Omental fat pad (tissue), 4 donors: ENCODE measurements around the gene CSK. TPM values are rescaled to one million over a fixed set of nuclear protein-coding genes. Genes with fewer than 3 reads are reported as not detected.

Experiments used
- ATAC-seq: fragments of 150-250 bp; one replicate; pipeline ENCODE4 v1.9.1; 2016; ENCODE audit warnings: mild to moderate bottlenecking, moderate library complexity; ENCODE audit not compliant: low FRiP score
- DNase-seq: peaks from one replicate; pipeline ENCODE4 v3.0.0-alpha.2; 2019; ENCODE audit warnings: low spot score
- total RNA-seq, 4 donors: library from RNA; depleted of rRNA; stranded (reverse); fragments of >200 nt; gene quantifications; one replicate each; pipeline ENCODE4 v1.1.0, GENCODE V29; 2016
- TF ChIP-seq, protein P1 (sequence below), 3 donors: fragments of 450-650 bp; IDR thresholded peaks; one replicate each; pipeline ENCODE4 v1.5.1; 2016 to 2017; ENCODE audit warnings: antibody characterized with exemption in 3 of 3, mild to moderate bottlenecking in 3 of 3, moderate library complexity in 2 of 3

CSK gene
- total RNA-seq, 4 donors from 2014 or later, result 11.6 to 43.2 (median 28.2) TPM

- DNase-seq (no peak), ATAC-seq (no peak)
- TF ChIP-seq, protein P1, sequence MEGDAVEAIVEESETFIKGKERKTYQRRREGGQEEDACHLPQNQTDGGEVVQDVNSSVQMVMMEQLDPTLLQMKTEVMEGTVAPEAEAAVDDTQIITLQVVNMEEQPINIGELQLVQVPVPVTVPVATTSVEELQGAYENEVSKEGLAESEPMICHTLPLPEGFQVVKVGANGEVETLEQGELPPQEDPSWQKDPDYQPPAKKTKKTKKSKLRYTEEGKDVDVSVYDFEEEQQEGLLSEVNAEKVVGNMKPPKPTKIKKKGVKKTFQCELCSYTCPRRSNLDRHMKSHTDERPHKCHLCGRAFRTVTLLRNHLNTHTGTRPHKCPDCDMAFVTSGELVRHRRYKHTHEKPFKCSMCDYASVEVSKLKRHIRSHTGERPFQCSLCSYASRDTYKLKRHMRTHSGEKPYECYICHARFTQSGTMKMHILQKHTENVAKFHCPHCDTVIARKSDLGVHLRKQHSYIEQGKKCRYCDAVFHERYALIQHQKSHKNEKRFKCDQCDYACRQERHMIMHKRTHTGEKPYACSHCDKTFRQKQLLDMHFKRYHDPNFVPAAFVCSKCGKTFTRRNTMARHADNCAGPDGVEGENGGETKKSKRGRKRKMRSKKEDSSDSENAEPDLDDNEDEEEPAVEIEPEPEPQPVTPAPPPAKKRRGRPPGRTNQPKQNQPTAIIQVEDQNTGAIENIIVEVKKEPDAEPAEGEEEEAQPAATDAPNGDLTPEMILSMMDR (IDR thresholded peaks at IDR 0.05), result no peak
Observed at GRCh38 chr15:74812533-74812932, 30.7 kb downstream of the CSK start, which contains the start of gene LMAN1L. LMAN1L (plus strand) TSS chr15:74812835; CDS start chr15:74812855, 20 bp downstream.

DNA sequence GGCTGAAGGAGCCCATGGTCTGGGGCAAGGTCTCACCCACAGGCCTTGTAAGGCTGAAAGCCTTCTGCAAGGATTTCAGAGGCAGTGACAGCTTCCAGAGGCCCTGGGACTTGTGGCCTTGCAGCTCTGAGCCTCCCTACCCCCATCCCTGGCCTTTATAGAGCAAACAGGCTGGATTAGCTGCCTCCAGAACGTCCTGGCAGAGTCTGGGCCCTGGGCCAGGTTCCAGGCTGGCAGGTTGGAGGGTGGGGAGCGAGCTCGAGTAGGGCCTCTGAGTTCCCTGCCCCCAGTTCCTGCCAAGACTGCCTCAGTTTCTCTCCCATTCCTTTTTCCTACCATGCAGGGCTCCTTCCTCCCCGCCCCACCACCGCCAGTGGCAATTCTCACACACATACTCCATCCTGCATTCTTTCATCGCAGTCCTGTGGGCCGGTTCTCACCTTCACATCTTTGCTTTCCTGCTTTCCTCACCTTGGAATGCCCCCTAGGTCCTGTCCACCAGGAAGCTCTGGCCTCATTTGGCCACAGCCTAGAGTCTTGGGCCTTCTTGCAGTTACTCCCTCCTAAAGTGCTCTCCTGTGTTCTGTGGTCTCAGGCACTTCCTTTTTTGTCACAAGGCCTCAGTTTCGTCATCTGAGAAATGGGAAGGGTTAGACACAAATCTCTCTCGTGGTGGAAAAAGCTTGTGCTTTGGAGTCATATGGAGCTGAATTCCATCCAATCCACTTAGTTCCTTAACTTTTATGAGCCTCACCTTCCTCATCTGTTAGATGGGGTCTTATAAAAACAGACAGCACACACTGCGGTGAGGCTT is 33.4 kb downstream of the CSK start:
- no peak for ATAC-seq
- TF ChIP-seq, protein P1 (IDR thresholded peaks at IDR 0.05), result no peak
- no peak for DNase-seq

- ATAC-seq, result no peak
- TF ChIP-seq, protein P1 (IDR thresholded peaks at IDR 0.05), result no peak
- DNase-seq, result no peak
Observed at GRCh38 chr15:74815961-74816360, 34.1 kb downstream of the CSK start.

DNA sequence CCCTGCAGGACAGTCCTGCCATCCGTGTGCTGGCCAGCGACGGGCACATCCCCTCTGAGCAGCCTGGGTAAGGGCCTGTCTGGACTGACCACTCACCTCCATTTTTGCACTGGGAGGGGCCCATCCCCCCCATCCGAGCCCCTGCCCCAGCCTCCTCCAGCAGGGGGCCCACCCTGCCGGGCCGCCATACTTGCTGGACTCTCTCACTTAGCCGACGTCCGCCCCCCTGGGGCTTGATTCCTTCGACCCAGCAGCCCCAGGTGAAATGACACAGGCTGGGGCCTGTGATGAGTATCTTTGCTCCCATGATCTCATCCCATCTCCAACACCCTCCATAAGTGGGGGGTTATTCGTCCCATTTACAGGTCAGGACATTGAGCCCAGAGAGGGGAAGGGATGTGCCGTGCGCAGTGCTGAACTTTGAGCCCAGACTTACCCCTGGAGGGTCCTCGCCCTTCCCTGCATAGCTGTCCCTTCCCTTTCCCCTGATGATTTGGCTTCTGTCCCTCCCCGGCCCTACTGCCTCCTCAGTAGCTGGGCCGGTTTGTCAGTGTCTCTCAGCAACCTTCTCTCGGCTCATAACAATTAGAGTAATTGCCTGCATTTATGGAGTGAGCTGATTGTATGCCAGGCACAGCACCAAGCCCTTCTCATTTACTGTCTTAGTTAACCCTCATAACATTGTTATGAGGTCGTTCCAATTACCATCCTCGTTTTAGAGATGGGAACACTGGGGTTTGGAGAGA is 34.9 kb downstream of the CSK start:
- DNase-seq, result no peak
- TF ChIP-seq, protein P1 (IDR thresholded peaks at IDR 0.05), result no peak
- ATAC-seq, result no peak

GRCh38 chr15:74817370-74817737 is 35.5 kb downstream of the CSK start:
- no peak for DNase-seq
- no peak for ATAC-seq
- TF ChIP-seq, protein P1 (IDR thresholded peaks at IDR 0.05), result no peak

- TF ChIP-seq, protein P1 (IDR thresholded peaks at IDR 0.05), result no peak
- ATAC-seq (no peak), DNase-seq (no peak)
Observed at GRCh38 chr15:74820056-74820455, 38.2 kb downstream of the CSK start.
